ES-I3 (cell line): ENCODE measurements around the gene HECW1.
"Not testable (repeated sequence)": the region's sequence is repeated elsewhere in the genome, so short reads cannot be mapped to it uniquely, and the experiment has no call there.

Source experiments
- H3K36me3 ChIP-seq: 2 replicates; pipeline ENCODE4 v1.6.1; 2013; ENCODE audit warnings: mild to moderate bottlenecking, low read length, control low read depth, moderate library complexity; ENCODE audit not compliant: insufficient read depth
- H3K4me1 ChIP-seq: 2 replicates; pipeline ENCODE4 v1.6.1; 2013; ENCODE audit warnings: mild to moderate bottlenecking, control low read depth, low read length; ENCODE audit not compliant: insufficient read depth
- H3K9ac ChIP-seq: 2 replicates; pipeline ENCODE4 v1.6.1; 2013; ENCODE audit warnings: low read depth, mild to moderate bottlenecking, low read length, moderate library complexity
- H3K9me3 ChIP-seq: 2 replicates; pipeline ENCODE4 v1.6.1; 2013; ENCODE audit warnings: mild to moderate bottlenecking, low read length, moderate library complexity; ENCODE audit not compliant: control insufficient read depth, insufficient read depth

The HECW1 gene

GRCh38 chr7:43584733-43585132, 472.3 kb downstream of the HECW1 start:
- H3K36me3 ChIP-seq, H3K9me3 ChIP-seq: not testable (repeated sequence)
- peaks cover 15% of the 10 kb centered on the region for H3K4me1 ChIP-seq
- peak overlapping the region; percentile 86; the same call in 1 of the 2 replicates for H3K9ac ChIP-seq

GRCh38 chr7:43585562-43585961, 473.1 kb downstream of the HECW1 start:
- H3K9ac ChIP-seq = no peak overlapping the region
- H3K9me3 ChIP-seq = no peaks in the 10 kb centered on the region
- peaks cover 15% of the 10 kb centered on the region for H3K4me1 ChIP-seq
- no peaks in the 10 kb centered on the region for H3K36me3 ChIP-seq

GRCh38 chr7:43586251-43586900, 473.9 kb downstream of the HECW1 start:
- Histone ChIP-seq H3K36me3 (no peaks in the 10 kb centered on the region), H3K4me1 (peaks cover 15% of the 10 kb centered on the region), H3K9me3 (no peaks in the 10 kb centered on the region), H3K9ac (no peak overlapping the region)

- Histone ChIP-seq H3K36me3 (no peaks in the 10 kb centered on the region), H3K9me3 (no peaks in the 10 kb centered on the region), H3K9ac (no peak overlapping the region), H3K4me1 (peaks cover 11% of the 10 kb centered on the region; the same call in 1 of the 2 replicates)
Observed at GRCh38 chr7:43588477-43589132, 476.2 kb downstream of the HECW1 start.

- H3K36me3 ChIP-seq = no peaks in the 10 kb centered on the region
- H3K4me1 ChIP-seq = peaks cover 11% of the 10 kb centered on the region; the same call in 1 of the 2 replicates
- H3K9me3 ChIP-seq = no peaks in the 10 kb centered on the region
- H3K9ac ChIP-seq = no peak overlapping the region
Observed at GRCh38 chr7:43589133-43589478, 476.7 kb downstream of the HECW1 start.

- H3K4me1 ChIP-seq = peaks cover 8% of the 10 kb centered on the region; the same call in 1 of the 2 replicates
- H3K9ac ChIP-seq = no peak overlapping the region
- no peaks in the 10 kb centered on the region for H3K36me3 ChIP-seq
- no peaks in the 10 kb centered on the region for H3K9me3 ChIP-seq
Observed at GRCh38 chr7:43589728-43590127, 477.3 kb downstream of the HECW1 start.

GRCh38 chr7:43590862-43591557, 478.6 kb downstream of the HECW1 start:
- Histone ChIP-seq H3K4me1 (0 out of 2 replicates have a peak, but pooled peaks cover 3% of the 10 kb centered on the region), H3K9me3 (no peaks in the 10 kb centered on the region), H3K36me3 (no peaks in the 10 kb centered on the region), H3K9ac (no peak overlapping the region)

GRCh38 chr7:43591558-43592180, 479.2 kb downstream of the HECW1 start:
- Histone ChIP-seq H3K4me1 (0 out of 2 replicates have a peak, but pooled peaks cover 3% of the 10 kb centered on the region), H3K9me3 (no peaks in the 10 kb centered on the region), H3K36me3 (no peaks in the 10 kb centered on the region), H3K9ac (no peak overlapping the region)

GRCh38 chr7:43592326-43592725, 479.9 kb downstream of the HECW1 start:
- no peaks in the 10 kb centered on the region; the same call in 1 of the 2 replicates for H3K36me3 ChIP-seq
- H3K9me3 ChIP-seq = no peaks in the 10 kb centered on the region
- H3K9ac ChIP-seq = no peak overlapping the region

GRCh38 chr7:43593010-43593409, 480.6 kb downstream of the HECW1 start:
- H3K9ac ChIP-seq = no peak overlapping the region
- H3K4me1 ChIP-seq = 0 out of 2 replicates have a peak, but pooled peaks cover 3% of the 10 kb centered on the region
- H3K9me3 ChIP-seq = no peaks in the 10 kb centered on the region
- H3K36me3 ChIP-seq = no peaks in the 10 kb centered on the region; the same call in 1 of the 2 replicates

More at GRCh38 chr7:43592326-43592725, 479.9 kb downstream of the HECW1 start:
- H3K4me1 ChIP-seq = 0 out of 2 replicates have a peak, but pooled peaks cover 3% of the 10 kb centered on the region

GRCh38 chr7:43594020-43594419, 481.6 kb downstream of the HECW1 start:
- no peak overlapping the region for H3K9ac ChIP-seq
- 0 out of 2 replicates have a peak, but pooled peaks cover 3% of the 10 kb centered on the region for H3K4me1 ChIP-seq
- no peaks in the 10 kb centered on the region; the same call in none of the 2 replicates for H3K36me3 ChIP-seq
- H3K9me3 ChIP-seq = no peaks in the 10 kb centered on the region

- H3K36me3 ChIP-seq = not testable (repeated sequence)
Observed at GRCh38 chr7:43596426-43596825, 484.0 kb downstream of the HECW1 start.

GRCh38 chr7:43600056-43600455, 487.6 kb downstream of the HECW1 start:
- H3K9me3 ChIP-seq = peaks cover 1% of the 10 kb centered on the region; the same call in 1 of the 2 replicates
- H3K36me3 ChIP-seq = no peaks in the 10 kb centered on the region; the same call in none of the 2 replicates
- no peak overlapping the region for H3K9ac ChIP-seq
- H3K4me1 ChIP-seq = no peaks in the 10 kb centered on the region

More at GRCh38 chr7:43596426-43596825, 484.0 kb downstream of the HECW1 start:
- not testable (repeated sequence) for H3K9ac ChIP-seq, H3K9me3 ChIP-seq, H3K4me1 ChIP-seq

GRCh38 chr7:43602256-43602655, 489.8 kb downstream of the HECW1 start:
- Histone ChIP-seq H3K4me1 (no peaks in the 10 kb centered on the region), H3K9ac (no peak overlapping the region), H3K9me3 (peaks cover 3% of the 10 kb centered on the region; the same call in 1 of the 2 replicates), H3K36me3 (no peaks in the 10 kb centered on the region; the same call in 1 of the 2 replicates)
